PC-9 (cell line): ENCODE measurements around the gene PTPRM. TPM values are rescaled to one million over a fixed set of nuclear protein-coding genes. Genes with fewer than 3 reads are reported as not detected.
A peak's percentile ranks its signal among the peaks of the same experiment; 100 is the strongest.

Source experiments
- BruUV-seq: library from RNA; stranded (reverse); fragments of 400-500 nt; replicated peaks from 2 replicates; lab custom pipeline; 2021; lab: Mats Ljungman, UMichigan
- CTCF ChIA-PET: fragments of 300-600 bp; sonication (Branson Sonifier 250); formaldehyde crosslinking; loops from one replicate; lab custom pipeline; 2022; ENCODE audit warnings: antibody characterized with exemption; lab: Charles Lee
- POLR2A ChIA-PET: fragments of 300-600 bp; sonication (Branson Sonifier 250); formaldehyde crosslinking; loops from one replicate; lab custom pipeline; 2022; ENCODE audit warnings: antibody characterized with exemption; ENCODE audit not compliant: unreplicated experiment; lab: Charles Lee
- DNase-seq, 2 experiments: peaks; one replicate each; pipeline versions ENCODE4 v3.0.0 to v3.0.0-alpha.2; 2015 to 2022; ENCODE audit warnings: mixed read lengths in 1 of 2
- H2AFZ ChIP-seq: fragments of 200-600 bp; sonication (generic); 2 replicates; pipeline ENCODE4 v1.8.1; 2017; ENCODE audit warnings: antibody characterized with exemption
- H3F3A ChIP-seq: fragments of 200-600 bp; sonication (generic); 2 replicates; pipeline ENCODE4 v1.8.1; 2017; ENCODE audit warnings: antibody characterized with exemption, mild to moderate bottlenecking, low read depth; ENCODE audit not compliant: insufficient read depth
- H3K27ac ChIP-seq: fragments of 200-600 bp; sonication (generic); 2 replicates; pipeline ENCODE4 v1.6.1; 2016; ENCODE audit warnings: mixed run types
- H3K27me3 ChIP-seq: fragments of 200-600 bp; sonication (generic); 2 replicates; pipeline ENCODE4 v1.6.1; 2016; ENCODE audit warnings: low read depth, mixed run types; ENCODE audit not compliant: insufficient read depth
- H3K36me3 ChIP-seq: fragments of 200-600 bp; sonication (generic); 2 replicates; pipeline ENCODE4 v1.6.1; 2016; ENCODE audit warnings: low read depth, mixed run types
- H3K4me1 ChIP-seq: fragments of 200-600 bp; sonication (generic); replicated peaks from 2 replicates; pipeline ENCODE4 v1.6.1; 2016; ENCODE audit warnings: mixed run types; ENCODE audit not compliant: insufficient read depth
- H3K4me2 ChIP-seq: fragments of 200-600 bp; sonication (generic); 2 replicates; pipeline ENCODE4 v1.6.1; 2017; ENCODE audit warnings: mixed run types
- H3K4me3 ChIP-seq: fragments of 200-600 bp; sonication (generic); 2 replicates; pipeline ENCODE4 v1.6.1; 2016; ENCODE audit warnings: mixed run types
- H3K79me2 ChIP-seq: fragments of 200-600 bp; sonication (generic); 2 replicates; pipeline ENCODE4 v1.6.1; 2017; ENCODE audit warnings: low read depth, mixed run types
- H3K9me2 ChIP-seq: fragments of 200-600 bp; sonication (generic); 2 replicates; pipeline ENCODE4 v1.8.1; 2017; ENCODE audit warnings: mild to moderate bottlenecking; ENCODE audit not compliant: insufficient read depth
- H3K9me3 ChIP-seq: fragments of 200-600 bp; sonication (generic); 2 replicates; pipeline ENCODE4 v1.8.1; 2016; ENCODE audit warnings: low read depth; ENCODE audit not compliant: insufficient read depth
- H4K20me1 ChIP-seq: fragments of 200-600 bp; sonication (generic); 2 replicates; pipeline ENCODE4 v1.8.1; 2017; ENCODE audit not compliant: insufficient read depth
- EZH2 ChIP-seq: fragments of 200-600 bp; sonication (generic); IDR thresholded peaks from 2 replicates; pipeline ENCODE4 v1.8.0; 2017; ENCODE audit warnings: antibody characterized with exemption, low read depth
- intact Hi-C: fragments of 100-400 bp; cut with micrococcal nuclease; formaldehyde crosslinking; loops from one replicate; pipeline ENCODE4 v1.10.0; 2022; ENCODE audit not compliant: unreplicated experiment
- total RNA-seq: library from RNA; stranded (reverse); gene quantifications from 2 replicates; pipeline ENCODE4 v1.2.3, GENCODE V29; 2021
- TF ChIP-seq, protein P1 (sequence below): fragments of 200-600 bp; sonication (generic); conservative IDR thresholded peaks from 2 replicates; pipeline ENCODE4 v1.6.1; 2017; ENCODE audit warnings: mixed run types, antibody characterized with exemption, mild to moderate bottlenecking, moderate library complexity

The PTPRM gene
- total RNA-seq, 1 experiment from 2014 or later: 32.5 TPM

GRCh38 chr18:7565677-7566076 is 1.4 kb upstream of the PTPRM start:
- 0 out of 2 replicates have a peak overlapping the region, but pooled peaks have one; percentile 92 for H2AFZ ChIP-seq
- H3K9me3 ChIP-seq: no peaks in the 10 kb centered on the region
- H4K20me1 ChIP-seq: no peaks in the 10 kb centered on the region; the same call in 1 of the 2 replicates
- H3K79me2 ChIP-seq: peaks cover 22% of the 10 kb centered on the region
- peaks cover 14% of the 10 kb centered on the region for H3K4me1 ChIP-seq
- H3K27me3 ChIP-seq: no peaks in the 10 kb centered on the region
- intact Hi-C loops: loop anchor here (2.0 to 10.0 kb wide), 5 partner anchors 209 to 917 kb away; no protein-coding TSS in a partner anchor
- DNase-seq: no peak
- no peaks in the 10 kb centered on the region for H3F3A ChIP-seq
- peak overlapping the region; percentile 93 for H3K4me2 ChIP-seq
- CTCF ChIA-PET: no interaction called here
- no peak overlapping the region for H3K27ac ChIP-seq
- no peak for TF ChIP-seq EZH2
- TF ChIP-seq, protein P1, sequence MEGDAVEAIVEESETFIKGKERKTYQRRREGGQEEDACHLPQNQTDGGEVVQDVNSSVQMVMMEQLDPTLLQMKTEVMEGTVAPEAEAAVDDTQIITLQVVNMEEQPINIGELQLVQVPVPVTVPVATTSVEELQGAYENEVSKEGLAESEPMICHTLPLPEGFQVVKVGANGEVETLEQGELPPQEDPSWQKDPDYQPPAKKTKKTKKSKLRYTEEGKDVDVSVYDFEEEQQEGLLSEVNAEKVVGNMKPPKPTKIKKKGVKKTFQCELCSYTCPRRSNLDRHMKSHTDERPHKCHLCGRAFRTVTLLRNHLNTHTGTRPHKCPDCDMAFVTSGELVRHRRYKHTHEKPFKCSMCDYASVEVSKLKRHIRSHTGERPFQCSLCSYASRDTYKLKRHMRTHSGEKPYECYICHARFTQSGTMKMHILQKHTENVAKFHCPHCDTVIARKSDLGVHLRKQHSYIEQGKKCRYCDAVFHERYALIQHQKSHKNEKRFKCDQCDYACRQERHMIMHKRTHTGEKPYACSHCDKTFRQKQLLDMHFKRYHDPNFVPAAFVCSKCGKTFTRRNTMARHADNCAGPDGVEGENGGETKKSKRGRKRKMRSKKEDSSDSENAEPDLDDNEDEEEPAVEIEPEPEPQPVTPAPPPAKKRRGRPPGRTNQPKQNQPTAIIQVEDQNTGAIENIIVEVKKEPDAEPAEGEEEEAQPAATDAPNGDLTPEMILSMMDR: no peak
- no peaks in the 10 kb centered on the region for H3K36me3 ChIP-seq
- H3K4me3 ChIP-seq: peak overlapping the region; percentile 91; the same call in 1 of the 2 replicates
- POLR2A ChIA-PET: no interaction called here
- BruUV-seq: TSS peak; percentile 25
- no peaks in the 10 kb centered on the region for H3K9me2 ChIP-seq

DNA sequence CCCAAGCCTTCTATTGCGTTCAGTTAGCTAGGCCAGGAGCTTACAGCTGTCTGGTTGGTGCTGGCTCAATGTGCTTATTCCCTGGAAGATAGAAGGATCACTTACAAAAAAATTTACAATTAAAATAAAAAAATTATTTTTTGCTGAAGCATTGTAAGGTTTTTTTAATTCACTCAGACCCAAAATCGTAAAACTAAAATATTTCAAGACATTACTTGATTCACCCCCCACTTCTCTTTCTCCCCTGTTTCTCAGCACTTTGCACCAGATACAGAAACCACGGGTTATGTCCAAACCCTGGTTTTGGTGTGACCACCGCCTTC is 911 bp upstream of the PTPRM start:
- Histone ChIP-seq H3K9me2 (no peaks in the 10 kb centered on the region), H3F3A (no peaks in the 10 kb centered on the region), H4K20me1 (no peaks in the 10 kb centered on the region; the same call in 1 of the 2 replicates), H3K27ac (no peak overlapping the region), H2AFZ (peak overlapping the region; percentile 92), H3K9me3 (no peaks in the 10 kb centered on the region), H3K79me2 (peaks cover 28% of the 10 kb centered on the region), H3K4me2 (peak overlapping the region; percentile 93), H3K4me1 (peaks cover 14% of the 10 kb centered on the region), H3K4me3 (peak overlapping the region; percentile 91; the same call in 1 of the 2 replicates), H3K36me3 (no peaks in the 10 kb centered on the region), H3K27me3 (no peaks in the 10 kb centered on the region)
- intact Hi-C loops: loop anchor here (2.0 to 10.0 kb wide), 5 partner anchors 209 to 916 kb away; no protein-coding TSS in a partner anchor
- ChIA-PET CTCF (interaction anchor here (0.6 to 1.7 kb wide), 6 partner anchors 9 to 922 kb away, joined by 3 to 15 read pairs (median 8); no protein-coding TSS in a partner anchor), POLR2A (interaction anchor here (0.6 kb wide), 1 partner anchor 169 kb away, joined by 5 read pairs; no protein-coding TSS in a partner anchor)
- BruUV-seq: no TSS peak
- no peak for TF ChIP-seq EZH2
- TF ChIP-seq, protein P1: no peak
- DNase-seq: no peak

- H3K27ac ChIP-seq: no peak overlapping the region
- POLR2A ChIA-PET: interaction anchor here (0.7 kb wide), 1 partner anchor 730 kb away, joined by 3 read pairs; no protein-coding TSS in a partner anchor
- peak overlapping the region; percentile 93 for H2AFZ ChIP-seq
- H3K4me1 ChIP-seq: peaks cover 19% of the 10 kb centered on the region
- H3K36me3 ChIP-seq: no peaks in the 10 kb centered on the region
- BruUV-seq: no TSS peak
- no peaks in the 10 kb centered on the region for H3K9me3 ChIP-seq
- peak in 1 of 2 experiments; percentile 49 for DNase-seq
- no peaks in the 10 kb centered on the region; the same call in 1 of the 2 replicates for H3F3A ChIP-seq
- TF ChIP-seq EZH2: no peak
- TF ChIP-seq, protein P1: no peak
- no peaks in the 10 kb centered on the region for H3K27me3 ChIP-seq
- intact Hi-C loops: loop anchor here (1.0 to 10.0 kb wide), 6 partner anchors 207 to 915 kb away; no protein-coding TSS in a partner anchor
- H3K9me2 ChIP-seq: no peaks in the 10 kb centered on the region
- no peaks in the 10 kb centered on the region; the same call in 1 of the 2 replicates for H4K20me1 ChIP-seq
- peak overlapping the region; percentile 83 for H3K4me3 ChIP-seq
- H3K79me2 ChIP-seq: peaks cover 43% of the 10 kb centered on the region
- peak overlapping the region; percentile 92 for H3K4me2 ChIP-seq
- CTCF ChIA-PET: interaction anchor here (0.6 to 1.7 kb wide), 6 partner anchors 9 to 295 kb away, joined by 3 to 15 read pairs (median 4); no protein-coding TSS in a partner anchor
Observed at GRCh38 chr18:7567474-7568425, 634 bp downstream of the PTPRM start.
